ENCODE measurements around the gene RANBP10. TPM values are rescaled to one million over a fixed set of nuclear protein-coding genes. Genes with fewer than 3 reads are reported as not detected.

Gene RANBP10
- total RNA-seq, 6 donors from 2014 or later = 6.5 to 50.3 (median 17.0) TPM

- DNase-seq (peak; percentile 94 to 96), ATAC-seq (ENCODE audit: low FRiP score in 2 of 2) (peak; percentile 93 to 94)
- H3K4me3 ChIP-seq = peak within 1 kb of the TSS; percentile 73 to 98 (median 97)
- peak within 1 kb of the TSS; percentile 87 to 98 (median 94) for H3K27ac ChIP-seq
- peaks cover 44 to 57% (median 49%) of the 10 kb centered on the region in 4 donors for H3K4me1 ChIP-seq
- WGBS, 2 donors = 0% methylated on average over 1 to 38 of the region's 57 CpGs
- TF ChIP-seq POLR2AphosphoS5 (IDR thresholded peaks at IDR 0.05) = peak; percentile 70 to 85
- TF ChIP-seq CTCF (IDR thresholded peaks at IDR 0.05) = peak in 3 of 6 experiments; percentile 1 to 12 (median 4)
- TF ChIP-seq EP300 (IDR thresholded peaks at IDR 0.05) = peak in 1 of 4 donors; percentile 68
- TF ChIP-seq POLR2A (IDR thresholded peaks at IDR 0.05) = peak in 2 of 4 donors; percentile 5 to 73
- no peaks in the 10 kb centered on the region for H3K27me3 ChIP-seq
- no peaks in the 10 kb centered on the region for H3K36me3 ChIP-seq
- no peaks in the 10 kb centered on the region for H3K9me3 ChIP-seq
Observed at GRCh38 chr16:67846320-67847063, 40.1 kb upstream of the RANBP10 start, which contains the start of gene NUTF2. Gene NUTF2 (plus strand): TSS chr16:67846933. CDS start chr16:67865131, 18,198 bp downstream.

- H3K4me1 ChIP-seq = peaks cover 44 to 60% (median 51%) of the 10 kb centered on the region in 4 donors
- H3K36me3 ChIP-seq = no peaks in the 10 kb centered on the region
- 0 to 8% methylated on average over 2 of the region's 2 CpGs for WGBS, 2 donors
- peak overlapping the region; percentile 73 to 98 (median 97) for H3K4me3 ChIP-seq
- H3K9me3 ChIP-seq = no peaks in the 10 kb centered on the region
- DNase-seq (no peak), ATAC-seq (ENCODE audit: low FRiP score in 2 of 2) (no peak)
- TF ChIP-seq POLR2AphosphoS5 (IDR thresholded peaks at IDR 0.05) (no peak), POLR2A (IDR thresholded peaks at IDR 0.05) (no peak), CTCF (IDR thresholded peaks at IDR 0.05) (no peak), EP300 (IDR thresholded peaks at IDR 0.05) (no peak)
- no peaks in the 10 kb centered on the region for H3K27me3 ChIP-seq
- H3K27ac ChIP-seq = peak overlapping the region; percentile 87 to 98 (median 94)
Observed at GRCh38 chr16:67846063-67846319, 39.6 kb upstream of the RANBP10 start.

DNA sequence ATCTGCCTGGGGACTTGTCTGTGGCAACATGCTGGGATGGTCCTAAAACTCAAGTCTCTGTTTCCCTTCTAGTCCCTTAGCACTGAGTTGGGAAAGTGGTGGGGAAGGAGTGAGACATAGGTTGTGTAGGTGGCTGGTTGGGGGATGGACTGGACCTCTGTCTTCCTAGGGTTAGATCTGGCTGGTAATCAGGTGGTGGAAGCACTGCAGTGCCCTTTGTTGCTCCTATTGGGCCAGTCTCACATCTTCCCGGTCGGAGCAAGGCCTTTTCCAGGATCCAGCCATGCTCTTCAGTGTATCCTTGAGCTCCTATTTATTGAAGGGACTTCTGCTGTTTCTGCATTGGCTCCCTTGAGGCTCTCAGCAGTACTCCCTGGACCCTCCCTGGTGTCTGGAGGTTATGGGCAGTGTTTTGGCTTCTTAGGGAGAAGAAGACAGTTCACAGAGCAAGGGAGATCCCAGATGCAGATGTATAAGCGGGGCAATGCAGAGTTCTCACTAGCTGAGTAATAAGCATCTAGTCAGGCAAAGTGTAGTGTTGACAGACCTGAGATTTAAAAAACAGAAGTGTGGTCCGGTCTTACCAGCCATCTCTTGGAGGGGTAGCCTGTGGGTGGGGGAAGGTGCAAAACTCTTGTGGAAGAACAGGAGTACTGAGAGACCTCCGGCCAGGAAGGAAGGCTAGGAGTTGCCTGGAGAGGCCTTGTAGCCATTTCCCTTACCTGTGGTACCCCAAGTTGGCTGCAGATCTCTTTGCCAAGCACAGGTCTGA lies 39.1 kb upstream of the RANBP10 start:
- Histone ChIP-seq H3K4me3 (peak overlapping the region in 3 of 4 donors; percentile 73 to 97 (median 97)), H3K36me3 (no peaks in the 10 kb centered on the region), H3K4me1 (peaks cover 44 to 60% (median 51%) of the 10 kb centered on the region in 4 donors), H3K27me3 (no peaks in the 10 kb centered on the region), H3K9me3 (no peaks in the 10 kb centered on the region), H3K27ac (peak overlapping the region; percentile 87 to 98 (median 94))
- no peak for ATAC-seq (ENCODE audit: low FRiP score in 2 of 2)
- no peak for TF ChIP-seq POLR2A (IDR thresholded peaks at IDR 0.05)
- TF ChIP-seq EP300 (IDR thresholded peaks at IDR 0.05) = no peak
- TF ChIP-seq POLR2AphosphoS5 (IDR thresholded peaks at IDR 0.05) = no peak
- TF ChIP-seq CTCF (IDR thresholded peaks at IDR 0.05) = no peak
- 67 to 70% methylated on average over 5 of the region's 5 CpGs for WGBS, 2 donors
- DNase-seq = no peak

DNA sequence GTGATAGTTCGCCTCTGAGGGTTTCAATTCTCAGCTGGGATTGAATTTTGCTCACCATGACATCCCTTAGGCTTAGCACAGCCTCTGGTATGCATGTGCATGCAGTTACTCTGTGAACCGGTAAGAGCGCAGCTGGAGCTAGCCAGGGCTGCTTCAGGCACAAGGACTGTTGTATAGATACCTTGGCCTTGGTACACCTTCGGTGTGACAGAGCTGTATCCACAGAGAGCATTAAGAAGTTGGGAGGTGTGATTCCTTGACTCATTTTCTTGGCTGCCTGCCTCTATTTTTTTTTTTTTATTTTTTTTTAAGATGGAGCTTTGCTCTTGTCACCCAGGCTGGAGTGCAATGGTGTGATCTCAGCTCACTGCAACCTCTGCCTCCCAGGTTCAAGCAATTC lies 38.1 kb upstream of the RANBP10 start:
- H3K27me3 ChIP-seq = no peaks in the 10 kb centered on the region
- ATAC-seq (ENCODE audit: low FRiP score in 2 of 2) = no peak
- peak overlapping the region in 2 of 4 donors; percentile 98 to 100 for H3K27ac ChIP-seq
- peaks cover 44 to 60% (median 51%) of the 10 kb centered on the region in 4 donors for H3K4me1 ChIP-seq
- no peaks in the 10 kb centered on the region for H3K9me3 ChIP-seq
- H3K4me3 ChIP-seq = peak overlapping the region in 1 of 4 donors; percentile 7
- 76 to 85% methylated on average over 4 of the region's 4 CpGs for WGBS, 2 donors
- H3K36me3 ChIP-seq = no peaks in the 10 kb centered on the region
- DNase-seq = no peak
- TF ChIP-seq POLR2AphosphoS5 (IDR thresholded peaks at IDR 0.05) = no peak
- no peak for TF ChIP-seq EP300 (IDR thresholded peaks at IDR 0.05)
- TF ChIP-seq POLR2A (IDR thresholded peaks at IDR 0.05) = no peak
- TF ChIP-seq CTCF (IDR thresholded peaks at IDR 0.05) = no peak
